Measurements from ENCODE around the gene EEIG2. TPM values are rescaled to one million over a fixed set of nuclear protein-coding genes. Genes with fewer than 3 reads are reported as not detected.

The EEIG2 gene
- polyA plus RNA-seq, 2 of the 4 experiments (the other 2 are of a cell fraction), result 5.3 to 7.9 TPM

- Histone ChIP-seq H3K27ac (no peak overlapping the region), H3K4me2 (peak overlapping the region; percentile 32; the same call in 2 of the 3 replicates), H3K4me1 (no peaks in the 10 kb centered on the region), H3K4me3 (no peak overlapping the region), H3K9me3 (no peaks in the 10 kb centered on the region)
- WGBS (ENCODE audit: missing lambda C conversion rate), result 48% methylated on average over 6 of the region's 6 CpGs
- ATAC-seq, result 0 out of 6 replicates have a peak, but pooled peaks of 1 of the 2 experiments have one; percentile 49
- POLR2A ChIA-PET, result interaction anchor here (1.2 kb wide), 1 partner anchor 131 kb away, joined by 5 read pairs; no protein-coding TSS in a partner anchor
- no peak for FAIRE-seq
- TF ChIP-seq RAD21 (conservative IDR thresholded peaks at IDR 0.05 in 1 of 2, IDR thresholded peaks at IDR 0.05 in 1 of 2) (peak; percentile 83 to 88), CTCF (IDR thresholded peaks at IDR 0.05) (peak; percentile 79), POLR2AphosphoS2 (conservative IDR thresholded peaks at IDR 0.05; ENCODE audit: low read length) (no peak), GATA3 (IDR thresholded peaks at IDR 0.05; ENCODE audit: borderline replicate concordance) (no peak), EP300 (IDR thresholded peaks at IDR 0.05) (no peak), HOXA7 (CRISPR knock-in tag; IDR thresholded peaks at IDR 0.05) (no peak), HOXB13 (CRISPR knock-in tag; IDR thresholded peaks at IDR 0.05; ENCODE audit: low read depth) (no peak), E2F6 (IDR thresholded peaks at IDR 0.05; ENCODE audit: borderline replicate concordance, low read depth) (no peak), BCL3 (IDR thresholded peaks at IDR 0.05) (no peak), HDAC2 (IDR thresholded peaks at IDR 0.05) (no peak), SMC3 (IDR thresholded peaks at IDR 0.05) (peak; percentile 85), ATOH8 (CRISPR knock-in tag; IDR thresholded peaks at IDR 0.05; ENCODE audit: low read depth) (no peak), ZC3H11A (IDR thresholded peaks at IDR 0.05) (no peak), HOXB5 (CRISPR knock-in tag; IDR thresholded peaks at IDR 0.05) (no peak), CBX8 (IDR thresholded peaks at IDR 0.05) (no peak)
- DNase-seq (ENCODE audit: low read depth in 1 of 2, low spot score in 1 of 2), result peak in 1 of 2 experiments; percentile 34
- CTCF ChIA-PET, result interaction anchor here (0.6 to 6.9 kb wide), 12 partner anchors 8 to 576 kb away, joined by 3 to 55 read pairs (median 6); partner anchors contain the start of gene EEIG2
These were observed 47.5 kb upstream of the EEIG2 start for GRCh38 chr1:108512239-108513043.

- DNase-seq (ENCODE audit: low read depth in 1 of 2, low spot score in 1 of 2) (no peak), ATAC-seq (no peak), FAIRE-seq (no peak)
- H3K27ac ChIP-seq, result no peak overlapping the region
- WGBS (ENCODE audit: missing lambda C conversion rate), result 23% methylated on average over 2 of the region's 2 CpGs
- TF ChIP-seq FOSL2 (IDR thresholded peaks at IDR 0.05) (no peak), FOSL2 (CRISPR knock-in tag; IDR thresholded peaks at IDR 0.05) (no peak), CHD2 (IDR thresholded peaks at IDR 0.05; ENCODE audit: low read length, partially characterized antibody) (no peak), ZSCAN20 (CRISPR knock-in tag; IDR thresholded peaks at IDR 0.05) (no peak), ATOH8 (CRISPR knock-in tag; IDR thresholded peaks at IDR 0.05; ENCODE audit: low read depth) (no peak), TFCP2L1 (CRISPR knock-in tag; IDR thresholded peaks at IDR 0.05) (no peak), ZNF302 (CRISPR knock-in tag; IDR thresholded peaks at IDR 0.05) (no peak), EHF (CRISPR knock-in tag; IDR thresholded peaks at IDR 0.05) (no peak), JUNB (IDR thresholded peaks at IDR 0.05) (no peak), GATA3 (IDR thresholded peaks at IDR 0.05; ENCODE audit: borderline replicate concordance) (no peak), KDM1A (IDR thresholded peaks at IDR 0.05; ENCODE audit: low read depth) (no peak), HOXB13 (CRISPR knock-in tag; IDR thresholded peaks at IDR 0.05; ENCODE audit: low read depth) (no peak), HMGXB4 (CRISPR knock-in tag; IDR thresholded peaks at IDR 0.05; ENCODE audit: borderline replicate concordance) (no peak), POLR2A (IDR thresholded peaks at IDR 0.05; ENCODE audit: low read length) (no peak), FOSB (CRISPR knock-in tag; IDR thresholded peaks at IDR 0.05) (no peak), ZFP36 (IDR thresholded peaks at IDR 0.05; ENCODE audit: borderline replicate concordance, partially characterized antibody) (no peak), RFX5 (IDR thresholded peaks at IDR 0.05) (no peak), NFE2L2 (conservative IDR thresholded peaks at IDR 0.05; ENCODE audit: low read length) (no peak), TP53 (CRISPR knock-in tag; IDR thresholded peaks at IDR 0.05) (no peak), SMC3 (IDR thresholded peaks at IDR 0.05) (no peak), HOXB5 (CRISPR knock-in tag; IDR thresholded peaks at IDR 0.05) (no peak)
- no peaks in the 10 kb centered on the region for H3K9me3 ChIP-seq
- POLR2A ChIA-PET, result interaction anchor here (1.2 kb wide), 1 partner anchor 130 kb away, joined by 5 read pairs; no protein-coding TSS in a partner anchor
- no peaks in the 10 kb centered on the region for H3K4me1 ChIP-seq
- no peak overlapping the region for H3K4me3 ChIP-seq
- H3K4me2 ChIP-seq, result peak overlapping the region; percentile 32; the same call in 1 of the 3 replicates
- CTCF ChIA-PET, result interaction anchor here (0.8 to 6.9 kb wide), 11 partner anchors 8 to 138 kb away, joined by 3 to 55 read pairs (median 6); partner anchors contain the start of gene EEIG2
These were observed 46.9 kb upstream of the EEIG2 start for GRCh38 chr1:108513044-108513415.
